PFSK-1 (cell line): ENCODE measurements around the gene GLB1L.

Experiments used
- FOXP2 ChIP-seq: optimal IDR thresholded peaks from 2 replicates; pipeline ENCODE3; 2011; ENCODE audit warnings: borderline replicate concordance, control low read depth, inconsistent platforms; ENCODE audit not compliant: insufficient read depth; ENCODE audit errors: extremely low read length, extremely low read depth
- POLR2AphosphoS5 ChIP-seq: IDR thresholded peaks from 2 replicates; pipeline ENCODE4 v1.6.1; 2012; ENCODE audit warnings: low read depth, mild to moderate bottlenecking, control low read depth, low read length, moderate library complexity
- REST ChIP-seq, 2 experiments: IDR thresholded peaks; 2 replicates each; pipeline versions ENCODE4 v1.6.1 to v1.8.0; 2011 to 2012; ENCODE audit warnings: low read depth in 2 of 2, low read length in 2 of 2, control low read depth in 1 of 2, inconsistent platforms in 1 of 2, mild to moderate bottlenecking in 1 of 2, moderate library complexity in 1 of 2; ENCODE audit not compliant: insufficient read depth in 1 of 2
- SIN3A ChIP-seq: IDR thresholded peaks from 2 replicates; pipeline ENCODE4 v1.6.1; 2012; ENCODE audit warnings: mild to moderate bottlenecking, low read length, moderate library complexity, borderline replicate concordance; ENCODE audit not compliant: insufficient read depth
- TAF1 ChIP-seq: IDR thresholded peaks from 2 replicates; pipeline ENCODE4 v1.6.1; 2012; ENCODE audit warnings: low read length, control low read depth, borderline replicate concordance; ENCODE audit not compliant: insufficient read depth

- TF ChIP-seq POLR2AphosphoS5 (no peak), TAF1 (no peak), REST (IDR thresholded peaks at IDR 0.05; ENCODE audit: insufficient read depth in 1 of 2, low read depth in 2 of 2, low read length in 2 of 2) (no peak), SIN3A (no peak), FOXP2 (no peak)
Measured at GRCh38 chr2:219250049-219250781, 5.0 kb upstream of the GLB1L start.
